Measurements from ENCODE around the gene CD99L2. TPM values are rescaled to one million over a fixed set of nuclear protein-coding genes. Genes with fewer than 3 reads are reported as not detected.

Gene CD99L2
- total RNA-seq, 1 experiment from 2014 or later: 7.3 TPM

- no peaks in the 10 kb centered on the region for H3K79me1 ChIP-seq (ENCODE audit: insufficient read depth, low read depth, low read length, poor library complexity, severe bottlenecking)
- Mint-ChIP-seq H3K9me3 (peaks cover 49 to 78% of the 10 kb centered on the region in 2 experiments), H3K36me3 (ENCODE audit: insufficient read depth in 1 of 3, low read depth in 3 of 3) (peaks cover 25 to 32% (median 30%) of the 10 kb centered on the region in 3 experiments), H3K4me1 (peaks cover 19 to 21% of the 10 kb centered on the region in 2 experiments), H3K27me3 (ENCODE audit: low read depth) (no peaks in the 10 kb centered on the region; the same call in 1 of the 2 replicates), H3K4me3 (no peak overlapping the region), H3K27ac (no peak overlapping the region)
- H3K18ac ChIP-seq (ENCODE audit: insufficient read length, low read depth, low read length): no peak overlapping the region
- H3K23ac ChIP-seq (ENCODE audit: insufficient read length, low read depth, low read length): no peak overlapping the region
- no peak for DNase-seq
- no peak overlapping the region for H3K4me2 ChIP-seq (ENCODE audit: insufficient read depth, insufficient read length, low read length)
- no peak overlapping the region for H2BK12ac ChIP-seq (ENCODE audit: insufficient read length, low read depth, low read length)
- no peaks in the 10 kb centered on the region; the same call in 1 of the 2 replicates for H3K4me1 ChIP-seq (ENCODE audit: insufficient read depth, low read length)
- H4K91ac ChIP-seq (ENCODE audit: insufficient read length, low read depth, low read length): no peak overlapping the region
- H3K9me3 ChIP-seq (ENCODE audit: control insufficient read depth, low read depth, low read length): no peaks in the 10 kb centered on the region
- H3K14ac ChIP-seq (ENCODE audit: insufficient read depth, low read length): no peak overlapping the region
- no peaks in the 10 kb centered on the region for H3K79me2 ChIP-seq (ENCODE audit: insufficient read depth, low read length)
- H3K27ac ChIP-seq (ENCODE audit: insufficient read length, low read depth, low read length): no peak overlapping the region
- H3T11ph ChIP-seq (ENCODE audit: low read length): no peak overlapping the region
- no peaks in the 10 kb centered on the region for H3K27me3 ChIP-seq (ENCODE audit: insufficient read depth, low read length)
- H2AFZ ChIP-seq (ENCODE audit: low read length): no peak overlapping the region
- no CpG with 5 or more reads among the region's 8 CpGs for WGBS (ENCODE audit: extremely low coverage, insufficient read length, low lambda C conversion rate)
- no peak for TF ChIP-seq CTCF (conservative IDR thresholded peaks at IDR 0.05)
- no peak overlapping the region for H2AK5ac ChIP-seq (ENCODE audit: insufficient read length, low read length)
- no peak overlapping the region for H2BK15ac ChIP-seq (ENCODE audit: low read depth, low read length)
- H4K20me1 ChIP-seq (ENCODE audit: control insufficient read depth, insufficient read depth, insufficient read length): no peaks in the 10 kb centered on the region
- H2BK5ac ChIP-seq (ENCODE audit: insufficient read length, low read length): no peak overlapping the region
- no peak overlapping the region for H4K8ac ChIP-seq (replicated peaks; ENCODE audit: insufficient read length, low read depth, low read length)
- H2BK20ac ChIP-seq (ENCODE audit: low read depth, low read length, poor library complexity, severe bottlenecking): no peak overlapping the region
- H3K23me2 ChIP-seq (ENCODE audit: insufficient read length, low read depth, low read length, poor library complexity, severe bottlenecking): no peaks in the 10 kb centered on the region
- H3K9ac ChIP-seq (ENCODE audit: extremely low read depth, insufficient read length, low read length): no peak overlapping the region
- H2BK120ac ChIP-seq (ENCODE audit: low read depth, low read length, poor library complexity, severe bottlenecking): no peak overlapping the region
- no peak overlapping the region for H3K4ac ChIP-seq (ENCODE audit: low read depth, low read length)
- H4K5ac ChIP-seq (ENCODE audit: insufficient read length, low read depth, low read length): no peak overlapping the region
- H3K56ac ChIP-seq (ENCODE audit: insufficient read length, low read depth, low read length): no peak overlapping the region
Measured at GRCh38 chrX:150779385-150779784, 119.1 kb downstream of the CD99L2 start.
